Lower leg skin (tissue), 4 donors: ENCODE results near the gene PARN. TPM values are rescaled to one million over a fixed set of nuclear protein-coding genes. Genes with fewer than 3 reads are reported as not detected.
"Not testable (repeated sequence)": the region's sequence is repeated elsewhere in the genome, so short reads cannot be mapped to it uniquely, and the experiment has no call there.

Experiments
- DNase-seq, 2 donors: peaks; one replicate each; pipeline ENCODE4 v3.0.0-alpha.2; 2019; ENCODE audit warnings: low spot score in 2 of 2
- H3K4me3 ChIP-seq: fragments of 200-600 bp; sonication (generic); 2 replicates; pipeline ENCODE4 v1.5.1; 2017; ENCODE audit warnings: mild to moderate bottlenecking, low read depth; ENCODE audit not compliant: poor library complexity, severe bottlenecking
- POLR2A ChIP-seq, 2 donors: fragments of 450-650 bp; IDR thresholded peaks; one replicate each; pipeline ENCODE4 v1.6.1; 2016 to 2017; ENCODE audit warnings: antibody characterized with exemption in 2 of 2, mild to moderate bottlenecking in 1 of 2, moderate library complexity in 1 of 2
- whole genome bisulfite sequencing, 2 donors: methylation state at CpG; one replicate each; pipeline ENCODE4 v1.1.5; 2018; 5-methylcytosine and 5-hydroxymethylcytosine counted together
- intact Hi-C: fragments of 100-400 bp; cut with DNase I; formaldehyde crosslinking; loops from one replicate; pipeline ENCODE4 v1.15.0; 2023; ENCODE audit warnings: low total_unique reads
- total RNA-seq, 4 donors: library from RNA; depleted of rRNA; stranded (reverse); fragments of >200 nt; gene quantifications; one replicate each; pipeline ENCODE4 v1.1.0, GENCODE V29; 2016
- TF ChIP-seq, protein P1 (sequence below), 3 donors: fragments of 450-650 bp; IDR thresholded peaks; one replicate each; pipeline ENCODE4 v1.5.1; 2016; ENCODE audit warnings: antibody characterized with exemption in 3 of 3, mild to moderate bottlenecking in 3 of 3, moderate library complexity in 2 of 3

Gene PARN
- total RNA-seq, 4 donors from 2014 or later, result 23.4 to 28.7 (median 25.4) TPM

DNA sequence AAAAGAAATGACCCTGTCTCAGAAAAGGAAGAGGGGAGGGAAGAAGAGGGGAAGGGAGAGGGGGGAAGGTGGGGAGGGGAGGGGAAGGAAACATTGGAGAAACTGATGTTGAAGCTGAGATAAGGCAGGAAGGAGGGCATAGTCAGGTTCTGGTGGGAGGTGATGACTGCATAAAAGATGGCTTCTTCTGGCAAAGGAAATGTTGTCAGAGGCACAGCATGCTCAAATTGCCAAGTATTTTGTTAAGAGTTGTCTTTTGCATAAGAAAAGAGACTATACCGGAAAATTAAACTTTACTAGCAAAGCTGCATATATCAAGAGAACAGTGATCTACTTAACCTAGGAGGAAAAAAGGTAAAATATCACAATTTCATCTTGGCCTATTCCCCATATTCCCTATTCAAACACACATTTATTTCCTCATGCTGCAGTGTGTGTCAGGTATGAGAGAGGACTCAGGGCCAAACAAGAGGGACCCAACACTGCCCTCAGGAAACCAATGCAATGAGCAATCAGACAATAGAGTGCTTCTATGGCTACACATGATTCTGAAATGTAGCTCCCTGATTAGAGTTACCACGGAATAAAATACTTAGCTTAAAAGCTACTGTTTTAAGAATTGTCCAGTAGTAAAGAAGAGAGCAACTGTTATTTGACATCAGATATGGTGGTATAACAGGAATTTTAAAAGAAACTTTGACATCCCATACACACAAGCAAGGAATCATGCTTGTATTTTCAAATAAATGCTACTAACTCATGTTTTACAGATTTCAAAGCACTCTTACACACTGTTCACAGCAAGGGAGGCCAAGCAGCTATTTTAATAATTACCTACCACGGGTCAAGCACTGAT lies 80.9 kb downstream of the PARN start:
- H3K4me3 ChIP-seq, result no peak overlapping the region
- 84 to 94% methylated on average over 3 of the region's 3 CpGs for WGBS, 2 donors
- TF ChIP-seq, protein P1, sequence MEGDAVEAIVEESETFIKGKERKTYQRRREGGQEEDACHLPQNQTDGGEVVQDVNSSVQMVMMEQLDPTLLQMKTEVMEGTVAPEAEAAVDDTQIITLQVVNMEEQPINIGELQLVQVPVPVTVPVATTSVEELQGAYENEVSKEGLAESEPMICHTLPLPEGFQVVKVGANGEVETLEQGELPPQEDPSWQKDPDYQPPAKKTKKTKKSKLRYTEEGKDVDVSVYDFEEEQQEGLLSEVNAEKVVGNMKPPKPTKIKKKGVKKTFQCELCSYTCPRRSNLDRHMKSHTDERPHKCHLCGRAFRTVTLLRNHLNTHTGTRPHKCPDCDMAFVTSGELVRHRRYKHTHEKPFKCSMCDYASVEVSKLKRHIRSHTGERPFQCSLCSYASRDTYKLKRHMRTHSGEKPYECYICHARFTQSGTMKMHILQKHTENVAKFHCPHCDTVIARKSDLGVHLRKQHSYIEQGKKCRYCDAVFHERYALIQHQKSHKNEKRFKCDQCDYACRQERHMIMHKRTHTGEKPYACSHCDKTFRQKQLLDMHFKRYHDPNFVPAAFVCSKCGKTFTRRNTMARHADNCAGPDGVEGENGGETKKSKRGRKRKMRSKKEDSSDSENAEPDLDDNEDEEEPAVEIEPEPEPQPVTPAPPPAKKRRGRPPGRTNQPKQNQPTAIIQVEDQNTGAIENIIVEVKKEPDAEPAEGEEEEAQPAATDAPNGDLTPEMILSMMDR (IDR thresholded peaks at IDR 0.05), result no peak
- no peak for TF ChIP-seq POLR2A (IDR thresholded peaks at IDR 0.05)
- intact Hi-C loops, result no loop called here
- no peak for DNase-seq

- 88 to 92% methylated on average over 7 of the region's 7 CpGs for WGBS, 2 donors
- intact Hi-C loops, result no loop called here
- TF ChIP-seq, protein P1 (IDR thresholded peaks at IDR 0.05), result peak in 1 of 3 donors; percentile 66
- no peak for TF ChIP-seq POLR2A (IDR thresholded peaks at IDR 0.05)
- DNase-seq, result no peak
- H3K4me3 ChIP-seq, result no peak overlapping the region
These were observed 84.6 kb downstream of the PARN start for GRCh38 chr16:14545346-14545884.

GRCh38 chr16:14544846-14545245 lies 85.2 kb downstream of the PARN start:
- 92 to 95% methylated on average over 4 of the region's 4 CpGs for WGBS, 2 donors
- H3K4me3 ChIP-seq, intact Hi-C loops, DNase-seq: not testable (repeated sequence)

DNA sequence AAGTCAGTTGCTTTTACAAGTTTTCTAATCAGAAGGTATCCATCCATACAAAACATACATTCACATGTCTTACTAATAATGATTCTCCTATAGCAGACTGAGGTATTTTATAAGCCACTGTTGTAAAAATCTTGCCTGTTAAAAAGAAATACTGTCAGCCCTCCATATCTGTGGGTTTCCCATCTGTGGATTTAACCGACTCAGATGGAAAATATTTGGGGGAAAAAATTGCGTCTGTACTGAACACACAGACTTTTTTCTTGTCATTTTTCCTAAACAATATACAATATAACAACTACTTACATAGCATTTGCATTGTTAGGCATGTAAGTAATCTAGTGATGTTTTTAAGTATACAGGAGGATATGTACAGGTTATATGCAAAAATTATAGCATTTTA lies 90.4 kb downstream of the PARN start:
- 76 to 92% methylated on average over 2 of the region's 2 CpGs for WGBS, 2 donors
- TF ChIP-seq, protein P1 (IDR thresholded peaks at IDR 0.05), result no peak
- TF ChIP-seq POLR2A (IDR thresholded peaks at IDR 0.05), result no peak
- intact Hi-C loops, result no loop called here
- no peak overlapping the region for H3K4me3 ChIP-seq
- DNase-seq, result no peak

- no peak for DNase-seq
- WGBS, 2 donors, result 77 to 78% methylated on average over 5 of the region's 5 CpGs
- no peak overlapping the region for H3K4me3 ChIP-seq
- TF ChIP-seq, protein P1 (IDR thresholded peaks at IDR 0.05), result no peak
- TF ChIP-seq POLR2A (IDR thresholded peaks at IDR 0.05), result no peak
- intact Hi-C loops, result no loop called here
These were observed 90.9 kb downstream of the PARN start for GRCh38 chr16:14539156-14539555.

- intact Hi-C loops, result no loop called here
- 95 to 98% methylated on average over 7 of the region's 7 CpGs for WGBS, 2 donors
- H3K4me3 ChIP-seq, result no peak overlapping the region
- TF ChIP-seq, protein P1 (IDR thresholded peaks at IDR 0.05), result no peak
- no peak for TF ChIP-seq POLR2A (IDR thresholded peaks at IDR 0.05)
- no peak for DNase-seq
These were observed 91.5 kb downstream of the PARN start for GRCh38 chr16:14538604-14539003.
